AG10803 (cell line): ENCODE results near the gene TBC1D22A.
A peak's percentile ranks its signal among the peaks of the same experiment; 100 is the strongest.

Experiments used
- DNase-seq: peaks from one replicate; pipeline ENCODE4 v3.0.0; 2010; ENCODE audit warnings: low read depth
- H3K4me3 ChIP-seq: 2 replicates; pipeline ENCODE4 v1.5.1; 2011; ENCODE audit warnings: mild to moderate bottlenecking, low read length, control low read depth
- TF ChIP-seq, protein P1 (sequence below): conservative IDR thresholded peaks from 2 replicates; pipeline ENCODE4 v1.5.1; 2011; ENCODE audit warnings: mild to moderate bottlenecking, low read length, control low read depth, inconsistent platforms

Gene TBC1D22A

DNA sequence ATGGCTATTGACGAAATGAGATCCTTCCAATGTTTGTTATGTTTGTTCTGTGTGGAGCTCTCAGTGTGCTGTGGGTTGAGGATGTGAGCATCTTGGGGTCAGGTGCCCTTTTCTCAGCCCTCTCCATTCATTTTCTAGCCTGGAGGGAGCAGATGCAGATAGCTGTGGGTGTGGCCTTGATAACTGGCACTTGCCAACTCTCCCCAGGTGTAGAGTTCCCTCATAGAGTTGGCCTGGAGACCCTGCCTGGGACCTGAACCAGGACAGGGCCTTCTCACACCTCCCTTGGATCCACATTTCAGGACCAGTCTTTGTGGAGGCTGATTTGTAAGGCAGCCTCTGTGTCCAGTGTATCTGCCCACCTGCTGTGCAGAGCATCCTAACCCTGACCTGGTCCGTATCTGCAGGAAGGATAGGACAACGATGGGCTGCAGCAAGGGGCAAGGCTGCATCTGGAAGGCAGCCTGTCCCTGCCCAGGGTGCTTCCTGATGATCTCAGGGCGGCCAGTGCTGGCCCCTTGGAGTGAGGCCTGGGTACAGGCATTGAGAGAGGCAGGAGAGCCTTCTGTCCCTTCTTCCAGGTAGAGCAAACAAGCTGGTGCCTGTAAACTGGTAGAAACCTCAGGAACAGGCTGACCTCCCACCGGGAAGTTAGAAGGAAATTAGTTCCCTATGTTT is 245.9 kb downstream of the TBC1D22A start:
- TF ChIP-seq, protein P1, sequence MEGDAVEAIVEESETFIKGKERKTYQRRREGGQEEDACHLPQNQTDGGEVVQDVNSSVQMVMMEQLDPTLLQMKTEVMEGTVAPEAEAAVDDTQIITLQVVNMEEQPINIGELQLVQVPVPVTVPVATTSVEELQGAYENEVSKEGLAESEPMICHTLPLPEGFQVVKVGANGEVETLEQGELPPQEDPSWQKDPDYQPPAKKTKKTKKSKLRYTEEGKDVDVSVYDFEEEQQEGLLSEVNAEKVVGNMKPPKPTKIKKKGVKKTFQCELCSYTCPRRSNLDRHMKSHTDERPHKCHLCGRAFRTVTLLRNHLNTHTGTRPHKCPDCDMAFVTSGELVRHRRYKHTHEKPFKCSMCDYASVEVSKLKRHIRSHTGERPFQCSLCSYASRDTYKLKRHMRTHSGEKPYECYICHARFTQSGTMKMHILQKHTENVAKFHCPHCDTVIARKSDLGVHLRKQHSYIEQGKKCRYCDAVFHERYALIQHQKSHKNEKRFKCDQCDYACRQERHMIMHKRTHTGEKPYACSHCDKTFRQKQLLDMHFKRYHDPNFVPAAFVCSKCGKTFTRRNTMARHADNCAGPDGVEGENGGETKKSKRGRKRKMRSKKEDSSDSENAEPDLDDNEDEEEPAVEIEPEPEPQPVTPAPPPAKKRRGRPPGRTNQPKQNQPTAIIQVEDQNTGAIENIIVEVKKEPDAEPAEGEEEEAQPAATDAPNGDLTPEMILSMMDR: no peak
- H3K4me3 ChIP-seq: no peak overlapping the region
- DNase-seq: no peak

DNA sequence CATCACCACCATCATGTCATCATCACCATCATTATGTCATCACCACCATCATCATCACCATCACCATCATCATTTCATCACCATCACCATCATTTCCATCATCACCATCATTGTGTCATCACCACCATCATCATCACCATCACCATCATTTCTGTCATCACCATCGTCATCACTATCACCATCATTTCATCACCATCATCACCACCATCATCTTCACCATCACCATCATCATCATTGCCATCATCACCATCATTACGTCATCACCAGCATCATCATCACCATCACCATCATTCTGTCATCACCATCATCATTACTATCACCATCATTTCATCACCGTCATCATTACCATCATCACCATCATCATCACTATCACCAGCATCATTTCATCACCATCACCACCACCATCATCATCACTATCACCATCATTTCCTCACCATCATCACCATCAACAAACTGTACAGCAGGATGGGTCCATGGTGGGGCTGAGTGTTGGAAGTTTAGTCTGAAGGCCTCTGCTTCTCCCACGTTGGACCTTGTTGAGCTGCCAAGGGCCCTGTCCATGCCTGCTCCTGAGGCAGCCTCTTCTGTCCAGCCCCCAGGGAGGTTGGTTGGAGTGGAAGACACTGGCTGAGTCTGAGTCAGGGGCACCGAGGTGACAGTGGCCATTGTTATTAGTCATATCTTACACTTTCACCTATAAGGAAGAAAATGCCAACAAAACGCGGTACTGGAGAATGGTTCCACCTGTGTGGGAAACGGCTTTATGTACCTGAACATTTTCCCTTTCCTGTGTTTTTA is 247.1 kb downstream of the TBC1D22A start:
- no peak overlapping the region for H3K4me3 ChIP-seq
- no peak for DNase-seq
- TF ChIP-seq, protein P1: no peak

DNA sequence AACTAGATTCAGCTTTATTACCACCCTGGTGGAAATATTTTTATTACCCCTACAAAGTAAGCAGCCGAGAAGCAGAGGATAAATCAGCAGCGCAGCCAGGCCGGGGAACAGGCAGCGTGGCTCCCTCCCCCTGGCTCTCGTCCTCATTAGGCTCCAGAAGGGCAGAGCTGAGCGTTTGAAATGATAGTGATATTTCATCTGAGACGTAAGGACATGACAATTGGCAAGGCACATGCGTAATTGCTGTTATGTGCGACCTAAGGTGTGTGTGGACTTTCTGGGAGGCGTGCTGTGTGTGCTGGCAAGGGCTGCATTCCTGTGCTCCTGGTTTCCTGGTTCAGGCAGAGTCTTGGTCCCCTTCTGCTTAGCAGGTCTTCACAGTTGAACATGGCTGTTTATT is 247.8 kb downstream of the TBC1D22A start:
- DNase-seq: no peak
- no peak overlapping the region for H3K4me3 ChIP-seq
- TF ChIP-seq, protein P1: no peak

DNA sequence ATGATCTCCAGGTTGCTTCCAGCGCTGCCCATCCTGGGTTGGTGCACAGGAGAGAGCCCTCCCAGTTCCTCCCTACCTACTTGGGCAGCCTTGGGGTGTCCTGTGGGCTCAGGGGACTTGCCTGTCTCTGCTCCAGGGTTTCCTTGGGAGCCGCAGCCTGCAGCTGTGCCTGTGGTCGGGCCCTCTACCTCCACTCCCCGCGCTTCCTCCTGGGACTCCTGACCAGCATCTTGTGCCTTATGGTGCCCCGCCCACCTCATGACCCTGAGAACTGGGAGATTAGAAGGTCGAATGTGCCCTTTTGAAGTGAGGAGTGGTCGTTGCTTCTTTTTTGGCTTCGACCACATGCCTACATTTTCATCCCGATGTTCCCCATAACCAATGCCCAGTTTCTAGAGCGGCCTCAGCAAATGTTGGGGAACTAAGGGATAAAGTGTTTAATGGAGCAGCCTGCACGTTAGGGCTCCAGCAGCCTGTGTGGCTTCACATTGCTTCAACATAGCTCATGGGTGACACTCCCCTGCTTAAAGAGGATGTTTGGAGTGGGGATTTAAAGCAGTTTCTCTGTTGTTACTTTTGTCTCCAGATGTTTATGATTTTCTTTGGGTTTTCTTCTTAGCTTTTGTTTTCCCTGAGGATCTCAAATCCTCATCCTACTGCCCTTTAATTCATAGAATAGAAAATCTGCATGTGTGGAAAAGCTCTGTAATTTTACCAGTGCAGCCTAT is 248.8 kb downstream of the TBC1D22A start:
- TF ChIP-seq, protein P1: no peak
- DNase-seq: peak; percentile 33
- no peak overlapping the region for H3K4me3 ChIP-seq

DNA sequence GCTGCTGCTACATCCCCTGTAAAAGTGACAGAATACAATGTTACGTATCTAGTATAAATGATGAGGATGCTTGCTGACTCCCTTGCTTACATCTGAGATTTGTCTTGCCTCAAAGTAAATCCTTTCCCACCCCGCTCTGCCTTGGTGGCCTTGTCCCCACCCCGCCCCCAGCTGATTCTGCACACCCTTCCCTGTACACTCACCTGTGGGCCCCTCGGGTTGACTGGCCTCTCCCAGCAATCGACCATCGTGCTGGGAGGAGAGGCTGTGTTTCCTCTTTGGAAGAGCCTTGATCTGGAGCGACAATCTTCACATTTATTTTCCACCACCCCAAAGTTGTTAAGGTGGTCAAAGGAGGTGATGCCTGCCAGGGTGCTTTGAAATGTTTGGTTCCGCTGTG is 249.4 kb downstream of the TBC1D22A start:
- TF ChIP-seq, protein P1: no peak
- H3K4me3 ChIP-seq: no peak overlapping the region
- DNase-seq: no peak

DNA sequence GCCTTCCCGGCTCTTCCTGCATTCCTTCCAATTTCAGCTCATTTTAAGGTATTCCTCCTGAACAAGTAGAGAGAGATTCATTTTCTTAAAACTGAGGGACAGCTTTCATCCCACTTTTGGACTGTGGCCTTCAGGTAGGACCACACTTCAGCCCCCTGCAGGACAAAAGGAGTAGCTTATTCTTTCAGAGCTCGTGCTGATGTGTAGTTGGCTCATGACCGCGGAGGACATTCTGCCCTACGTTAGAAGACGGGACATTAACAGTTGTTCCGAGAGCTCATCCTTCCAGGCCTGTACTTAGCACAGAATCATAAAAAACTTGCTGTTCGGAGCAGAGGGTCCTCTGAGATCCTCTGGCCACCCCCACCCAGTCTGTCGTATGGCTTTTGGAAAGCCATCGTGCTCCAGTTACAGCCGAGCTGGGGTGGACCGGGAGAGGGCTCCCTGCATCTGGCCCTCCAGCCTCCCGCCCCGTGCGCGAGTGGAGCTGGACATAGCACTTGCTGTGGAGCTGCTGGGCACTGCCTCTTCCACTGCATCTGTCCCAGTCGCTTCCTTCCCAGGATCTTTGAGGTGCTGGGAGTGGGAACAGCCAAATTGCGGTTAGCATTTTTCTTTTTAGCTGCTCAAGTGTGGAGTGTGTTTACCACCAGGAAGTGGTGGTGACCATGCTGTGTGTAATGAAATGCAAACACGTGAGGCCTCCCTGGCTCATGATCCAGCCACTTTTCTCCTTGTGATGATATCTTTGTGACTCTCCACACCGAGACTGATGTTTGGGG is 250.3 kb downstream of the TBC1D22A start:
- TF ChIP-seq, protein P1: no peak; the same call in 1 of the 2 replicates
- no peak overlapping the region for H3K4me3 ChIP-seq
- DNase-seq: peak; percentile 53
